Spleen (tissue), 7 donors: ENCODE results near the gene C17orf107.

ENCODE experiments used
- POLR2A ChIP-seq, 3 donors: fragments of 450-650 bp; IDR thresholded peaks; one replicate each; pipeline ENCODE4 v1.5.1; 2017; ENCODE audit warnings: antibody characterized with exemption in 3 of 3, mild to moderate bottlenecking in 1 of 3
- POLR2AphosphoS5 ChIP-seq, 3 donors: sonication (generic); formaldehyde crosslinking; IDR thresholded peaks; one replicate each; pipeline ENCODE4 v1.5.1; 2017; ENCODE audit warnings: antibody characterized with exemption in 3 of 3
- TF ChIP-seq, protein P1 (sequence below), 11 experiments: fragments of 200-600 bp in 7 of 11; fragments of 450-650 bp in 4 of 11; sonication (generic) in 4 of 11; IDR thresholded peaks in 8 of 11; conservative IDR thresholded peaks in 3 of 11; 1 replicate in 7 of 11; 2 replicates in 4 of 11; pipeline versions ENCODE4 v1.4.0 to v1.8.0; 2016 to 2021; ENCODE audit warnings: antibody characterized with exemption in 11 of 11, inconsistent platforms in 4 of 11, mild to moderate bottlenecking in 1 of 11
- donor health status: DM: no; HTN: no; CAD: no; lungs with moderate emphysema.
- donor health status: DM: no; HTN: no; CAD: no.
- donor health status: DM: no; HTN: no; CAD: no.

DNA sequence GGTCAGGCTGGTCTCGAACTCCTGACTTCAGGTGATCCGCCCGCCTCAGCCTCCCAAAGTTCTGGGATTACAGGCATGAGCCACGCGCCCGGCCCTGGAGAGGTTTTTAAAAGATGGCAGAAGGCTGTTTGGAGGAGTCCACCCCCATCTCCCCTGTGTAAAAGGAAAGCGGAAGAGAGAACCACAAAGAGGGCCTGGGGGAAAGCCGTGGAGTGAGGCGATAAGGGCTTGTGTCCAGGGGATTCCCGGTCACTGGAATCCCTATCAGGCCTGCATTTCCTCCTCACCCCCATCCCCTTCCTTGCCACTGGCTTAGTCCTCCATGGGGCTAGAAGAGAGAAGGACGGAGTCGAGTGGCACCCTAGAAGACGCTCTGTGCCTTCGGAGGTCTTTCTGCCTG is 32.6 kb downstream of the C17orf107 start, which contains the start of gene GP1BA:
- TF ChIP-seq, protein P1, sequence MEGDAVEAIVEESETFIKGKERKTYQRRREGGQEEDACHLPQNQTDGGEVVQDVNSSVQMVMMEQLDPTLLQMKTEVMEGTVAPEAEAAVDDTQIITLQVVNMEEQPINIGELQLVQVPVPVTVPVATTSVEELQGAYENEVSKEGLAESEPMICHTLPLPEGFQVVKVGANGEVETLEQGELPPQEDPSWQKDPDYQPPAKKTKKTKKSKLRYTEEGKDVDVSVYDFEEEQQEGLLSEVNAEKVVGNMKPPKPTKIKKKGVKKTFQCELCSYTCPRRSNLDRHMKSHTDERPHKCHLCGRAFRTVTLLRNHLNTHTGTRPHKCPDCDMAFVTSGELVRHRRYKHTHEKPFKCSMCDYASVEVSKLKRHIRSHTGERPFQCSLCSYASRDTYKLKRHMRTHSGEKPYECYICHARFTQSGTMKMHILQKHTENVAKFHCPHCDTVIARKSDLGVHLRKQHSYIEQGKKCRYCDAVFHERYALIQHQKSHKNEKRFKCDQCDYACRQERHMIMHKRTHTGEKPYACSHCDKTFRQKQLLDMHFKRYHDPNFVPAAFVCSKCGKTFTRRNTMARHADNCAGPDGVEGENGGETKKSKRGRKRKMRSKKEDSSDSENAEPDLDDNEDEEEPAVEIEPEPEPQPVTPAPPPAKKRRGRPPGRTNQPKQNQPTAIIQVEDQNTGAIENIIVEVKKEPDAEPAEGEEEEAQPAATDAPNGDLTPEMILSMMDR (IDR thresholded peaks at IDR 0.05 in 8 of 11, conservative IDR thresholded peaks at IDR 0.05 in 3 of 11): no peak
- TF ChIP-seq POLR2AphosphoS5 (IDR thresholded peaks at IDR 0.05) (no peak), POLR2A (IDR thresholded peaks at IDR 0.05) (no peak)
